GM10847 (cell line): Measurements from ENCODE around the gene DGKI.

Source experiments
- POLR2A ChIP-seq: IDR thresholded peaks from 2 replicates; pipeline ENCODE4 v1.6.1; 2011; ENCODE audit not compliant: insufficient read length; ENCODE audit errors: extremely low read depth

The DGKI gene

DNA sequence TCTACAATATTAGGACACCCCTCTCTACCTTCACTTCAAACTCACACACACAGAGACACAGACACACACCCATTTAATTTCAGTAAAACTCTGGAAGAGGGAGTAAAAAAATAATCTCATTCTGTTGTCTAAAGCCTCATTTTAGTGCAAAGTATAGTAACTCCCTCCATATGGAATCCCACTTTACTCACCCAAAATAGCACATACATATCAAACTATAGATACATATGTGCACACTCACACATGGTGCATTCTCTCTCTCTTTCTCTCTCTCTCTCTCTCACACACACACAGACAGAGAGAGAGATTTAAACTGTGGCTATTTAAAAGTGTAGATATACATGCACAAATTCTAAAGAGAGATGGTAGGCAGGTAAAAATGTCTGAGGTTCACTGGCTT, 323.6 kb downstream of the DGKI start:
- TF ChIP-seq POLR2A, result no peak

DNA sequence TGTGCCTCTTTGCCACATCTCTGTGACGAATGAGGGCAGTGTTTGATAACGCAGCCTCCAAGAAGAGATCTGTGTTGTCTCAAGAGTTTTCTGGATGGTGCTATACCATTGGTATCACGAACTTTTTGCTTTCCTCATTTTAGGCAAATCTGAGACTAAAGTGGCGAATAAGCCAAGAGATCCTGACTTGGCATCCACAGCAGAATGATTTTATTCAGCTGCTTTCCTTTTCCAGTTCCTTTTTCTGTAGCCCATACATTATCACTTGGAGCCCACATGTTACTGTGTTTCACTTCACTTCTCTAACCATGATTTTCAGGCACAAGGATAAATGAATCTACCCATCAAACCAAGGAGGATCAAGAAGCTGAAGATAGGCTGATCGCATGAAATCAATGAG, 325.3 kb downstream of the DGKI start:
- TF ChIP-seq POLR2A, result no peak

DNA sequence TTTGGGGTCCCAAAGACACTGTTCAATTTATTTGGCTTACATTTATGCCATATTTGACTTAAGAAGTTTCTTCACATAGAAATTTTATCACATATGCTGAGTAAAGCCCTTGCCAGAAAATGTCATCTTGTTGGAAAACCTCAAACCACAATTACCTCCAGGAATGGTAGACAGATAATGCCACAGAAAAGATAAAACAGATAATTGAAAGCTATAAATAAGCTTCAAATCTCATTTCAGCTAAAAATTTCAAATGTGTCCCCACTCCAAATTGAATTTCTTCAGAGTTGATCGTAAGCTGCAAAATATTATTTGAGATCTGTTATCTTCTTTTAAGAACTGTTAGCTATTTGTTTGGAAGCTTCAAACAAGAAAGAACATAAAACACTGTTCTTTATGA, 326.8 kb downstream of the DGKI start:
- no peak for TF ChIP-seq POLR2A

DNA sequence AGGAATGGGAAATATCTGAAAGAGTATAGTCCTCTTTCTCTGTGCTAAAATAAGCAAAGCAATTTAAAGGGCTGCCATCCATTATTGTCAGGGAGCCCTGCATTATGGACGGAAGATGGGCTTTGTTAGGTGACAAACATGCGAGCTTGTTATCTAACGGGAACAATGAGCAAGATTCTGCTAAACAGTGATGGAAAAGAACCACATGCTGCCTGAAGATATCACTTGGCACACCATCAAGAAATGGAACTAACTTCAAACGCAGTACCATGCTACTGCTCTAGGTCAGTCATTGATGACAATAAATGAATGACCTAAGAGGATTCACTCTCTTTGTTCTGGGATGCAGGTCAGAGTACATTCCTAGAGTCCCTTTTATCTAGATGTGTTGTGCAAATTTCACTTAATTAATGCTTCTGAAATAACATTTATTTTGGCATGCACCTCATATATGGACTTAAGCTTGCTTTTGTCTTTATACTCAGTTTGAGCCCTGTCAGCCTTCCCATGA, 327.5 kb downstream of the DGKI start:
- TF ChIP-seq POLR2A, result no peak

DNA sequence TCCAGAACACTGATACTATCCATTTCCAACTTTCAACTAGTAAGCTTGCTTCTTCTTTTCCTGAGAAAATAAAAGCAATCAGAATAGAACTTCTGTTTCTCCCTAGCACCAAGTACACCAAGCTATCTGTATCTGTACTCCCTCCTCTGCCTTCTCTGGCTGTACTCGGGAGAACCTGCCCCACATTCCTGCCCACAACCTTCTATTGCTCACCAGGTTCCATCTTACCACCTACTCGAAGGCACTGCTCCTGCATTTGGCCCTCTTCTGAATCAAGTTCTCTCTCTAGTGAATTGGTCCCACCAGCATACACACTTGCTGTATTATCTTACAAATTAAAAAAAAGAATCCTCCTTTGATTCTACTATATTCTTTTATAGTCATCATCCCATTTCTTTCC, 333.7 kb downstream of the DGKI start:
- no peak for TF ChIP-seq POLR2A

DNA sequence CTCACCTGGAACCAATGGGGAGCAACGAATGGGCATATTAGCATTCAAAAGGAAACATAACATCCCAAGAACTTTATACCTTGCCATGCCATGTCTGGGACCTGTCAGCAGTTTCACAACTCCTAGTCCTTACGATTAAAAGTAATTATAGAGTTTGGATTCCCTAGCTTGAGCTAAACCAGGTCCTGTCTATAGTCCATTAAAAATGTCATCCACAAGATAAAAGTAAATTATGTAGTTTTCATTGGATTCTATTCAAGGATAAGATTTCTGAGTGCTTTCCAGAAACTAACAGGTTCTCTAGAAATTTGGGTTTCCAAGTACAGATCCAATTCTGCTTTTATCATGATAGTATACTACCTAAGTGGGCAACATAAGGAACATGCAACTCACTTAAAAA, 339.7 kb downstream of the DGKI start:
- no peak for TF ChIP-seq POLR2A

DNA sequence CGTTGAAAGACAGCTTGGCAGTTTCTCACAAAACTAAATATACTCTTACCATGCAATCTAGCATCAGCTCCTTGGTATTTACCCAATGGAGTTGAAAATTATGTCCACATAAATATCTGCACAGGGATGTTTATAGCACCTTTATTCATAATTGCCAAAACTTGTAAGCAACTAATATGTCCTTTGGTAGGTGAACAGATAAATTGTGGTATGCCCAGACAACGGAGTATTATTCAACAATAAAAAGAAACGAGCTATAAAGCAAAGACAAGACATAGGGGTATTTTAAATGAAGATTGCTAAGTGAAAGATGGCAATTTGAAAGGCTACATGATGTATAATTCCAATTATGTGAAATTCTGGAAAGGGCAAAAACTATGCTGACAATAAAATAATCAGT, 340.7 kb downstream of the DGKI start:
- no peak for TF ChIP-seq POLR2A

DNA sequence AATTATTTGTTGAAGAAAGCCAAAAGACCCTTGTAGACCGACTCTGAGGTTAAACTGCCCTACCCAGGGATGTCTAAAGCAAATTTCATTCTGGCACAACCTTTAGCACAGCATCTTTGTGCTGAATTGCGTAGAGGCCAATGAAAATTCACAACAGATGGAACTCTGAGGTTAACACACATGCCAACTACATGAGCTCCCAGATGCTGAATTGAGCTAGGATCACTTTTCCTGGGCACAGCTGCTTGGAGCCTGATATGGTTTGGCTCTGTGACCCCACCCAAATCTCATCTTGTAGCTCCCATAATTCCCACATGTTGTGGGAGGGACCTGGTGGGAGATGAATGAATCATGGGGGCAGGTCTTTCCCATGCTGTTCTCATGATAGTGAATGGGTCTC, 345.2 kb downstream of the DGKI start:
- no peak for TF ChIP-seq POLR2A

DNA sequence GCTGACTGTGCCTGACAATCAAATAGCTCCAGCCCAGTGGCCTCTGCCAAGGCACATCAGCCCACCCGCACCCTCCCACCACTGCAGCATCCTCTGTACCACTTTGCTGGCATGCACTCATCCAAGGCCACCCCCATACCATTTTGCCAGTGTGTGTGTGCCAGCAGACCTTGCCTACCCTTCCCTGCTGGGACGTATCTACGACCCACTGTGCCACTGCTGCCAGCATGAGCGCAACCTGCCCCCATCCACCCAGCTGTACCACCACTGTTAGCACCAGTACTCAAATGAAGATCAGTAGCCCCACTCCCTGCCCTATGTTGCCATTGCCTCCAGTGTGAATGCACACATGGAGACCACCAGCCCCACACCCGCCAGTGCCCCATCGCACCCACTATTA, 353.9 kb downstream of the DGKI start:
- TF ChIP-seq POLR2A, result no peak

DNA sequence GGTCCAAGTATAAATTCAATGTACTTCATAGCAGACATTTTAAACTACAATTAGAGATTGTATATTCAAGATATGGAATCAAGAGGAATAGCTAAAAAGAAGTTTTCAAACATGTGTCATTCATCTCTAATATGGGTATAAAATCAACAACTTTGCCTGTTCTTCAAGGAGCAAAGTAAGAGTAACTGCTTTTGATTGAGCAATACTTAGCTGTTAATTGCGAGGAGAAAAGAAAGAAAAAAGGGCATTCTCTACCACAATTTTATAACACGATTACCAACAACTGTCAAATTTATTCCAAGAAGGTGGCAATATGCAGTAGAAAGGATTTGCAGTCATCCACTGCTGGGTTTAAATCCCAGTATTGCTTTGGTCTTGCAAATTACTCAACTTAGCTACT, 356.9 kb downstream of the DGKI start:
- no peak for TF ChIP-seq POLR2A

DNA sequence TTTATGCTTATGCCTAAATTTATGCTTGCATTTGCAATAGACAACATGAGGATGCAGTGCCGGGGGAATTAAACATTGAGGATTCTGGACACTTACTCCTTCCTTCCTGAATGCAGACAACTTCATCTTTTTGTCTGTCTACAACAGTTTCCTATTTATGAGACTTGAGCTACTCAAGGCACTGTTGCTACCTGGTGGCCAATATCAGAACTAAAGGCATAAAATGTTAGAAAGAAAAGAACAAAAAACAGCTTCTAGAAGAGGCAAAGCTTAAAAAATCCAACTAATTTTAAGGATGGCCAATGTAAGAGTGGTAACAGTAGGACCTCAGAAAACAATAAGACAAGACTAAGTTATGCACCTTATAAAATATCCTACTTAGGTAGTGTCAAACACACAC, 358.7 kb downstream of the DGKI start:
- TF ChIP-seq POLR2A, result no peak

DNA sequence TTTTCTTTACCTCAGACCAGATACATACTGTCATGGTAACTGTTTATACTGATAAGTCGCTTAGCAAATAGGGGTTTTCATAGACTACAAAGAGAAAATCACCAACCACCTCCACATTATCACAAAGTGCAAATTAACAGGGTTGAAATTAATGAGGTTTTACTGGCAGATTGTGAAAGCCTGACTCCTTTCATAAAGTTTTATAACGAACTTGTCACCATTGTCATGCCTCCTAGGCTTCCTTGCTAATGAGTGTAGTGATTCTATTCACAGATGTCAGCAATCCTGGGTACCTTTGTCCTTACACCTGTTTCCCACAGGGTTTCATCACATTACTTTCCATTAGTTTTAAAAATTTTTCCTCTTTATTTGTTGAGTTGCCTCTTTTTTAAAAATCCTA, 361.0 kb downstream of the DGKI start:
- no peak for TF ChIP-seq POLR2A

DNA sequence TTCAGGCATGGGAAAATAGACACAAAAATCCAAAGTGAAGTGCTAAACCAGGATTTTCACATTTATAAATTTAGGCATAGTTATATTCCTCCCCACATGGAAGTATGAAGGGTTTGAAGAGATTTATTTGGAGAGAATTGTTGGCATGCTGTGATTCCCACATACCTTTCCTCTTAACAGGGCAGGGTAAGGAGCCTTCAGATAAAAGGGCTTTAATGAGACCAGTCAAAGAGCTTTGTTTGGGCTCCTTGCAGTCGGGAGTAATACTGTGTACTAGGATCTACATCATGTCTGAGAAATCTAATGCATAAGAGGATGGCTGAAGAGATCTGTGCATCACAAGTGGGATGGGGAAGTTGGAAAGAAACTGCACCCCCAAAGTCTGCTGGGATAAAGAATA, 362.4 kb downstream of the DGKI start:
- TF ChIP-seq POLR2A, result no peak

DNA sequence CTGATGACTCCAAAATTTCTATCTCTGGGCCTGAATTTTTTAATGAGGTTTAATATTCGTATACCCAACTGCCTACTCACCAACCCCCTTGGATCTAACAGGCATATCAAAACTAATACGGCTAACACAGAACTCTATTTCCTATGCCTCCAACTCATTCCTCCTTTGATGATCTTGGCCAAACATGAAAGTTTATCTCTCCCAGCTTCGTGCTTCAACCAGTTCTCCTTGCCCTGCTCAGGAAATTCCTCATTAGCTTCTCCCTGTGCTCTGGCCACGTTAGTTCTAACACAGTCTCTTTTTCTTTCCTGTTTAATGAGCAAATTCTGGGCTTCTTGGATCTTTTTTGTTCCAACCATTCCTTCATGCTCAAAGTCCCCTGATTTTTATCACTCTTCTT, 364.3 kb downstream of the DGKI start:
- no peak for TF ChIP-seq POLR2A

DNA sequence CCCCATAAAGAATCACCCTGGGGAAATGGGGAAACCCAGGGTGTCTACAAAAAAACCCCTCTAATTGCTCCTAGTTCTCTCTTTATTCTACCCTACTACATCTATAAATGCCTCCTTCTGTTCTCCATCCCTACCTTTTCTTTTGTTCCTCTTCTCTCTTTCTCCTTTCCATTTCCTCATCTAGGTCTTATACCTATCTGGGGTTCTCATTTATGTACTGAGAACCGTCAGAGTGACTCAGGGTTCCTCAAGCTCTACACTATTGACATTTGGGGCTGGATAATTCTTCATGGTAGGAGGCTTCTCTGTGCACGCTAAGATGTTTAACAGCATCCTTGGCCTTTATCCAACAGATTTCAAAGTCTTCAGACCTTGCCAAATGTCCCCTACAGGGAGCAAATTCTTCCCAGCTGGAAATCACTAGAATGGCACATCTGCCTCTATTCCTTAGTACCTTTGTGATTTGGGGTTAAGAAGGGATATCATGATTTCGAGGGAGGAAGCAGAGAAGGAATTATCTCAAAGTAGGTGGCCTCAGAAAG, 365.9 kb downstream of the DGKI start:
- no peak for TF ChIP-seq POLR2A

DNA sequence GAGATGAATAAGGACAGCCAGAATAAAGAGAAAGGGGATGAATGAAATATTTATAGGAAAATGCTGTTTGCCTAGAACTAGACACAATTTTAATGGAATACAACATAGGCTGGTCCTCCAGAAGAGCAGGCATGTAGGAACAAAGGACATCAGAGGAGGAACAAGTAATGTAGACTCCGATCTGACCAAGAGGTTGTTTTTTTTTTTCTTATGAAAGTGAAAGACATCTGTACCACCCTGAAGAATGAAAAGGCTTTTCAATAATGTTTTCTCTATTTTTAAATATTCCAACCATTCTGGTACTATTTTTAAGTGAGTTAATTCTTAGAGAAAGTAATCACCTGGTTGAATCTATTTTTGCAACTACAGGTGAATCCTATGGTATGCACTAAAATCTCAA, 366.4 kb downstream of the DGKI start:
- TF ChIP-seq POLR2A, result no peak

DNA sequence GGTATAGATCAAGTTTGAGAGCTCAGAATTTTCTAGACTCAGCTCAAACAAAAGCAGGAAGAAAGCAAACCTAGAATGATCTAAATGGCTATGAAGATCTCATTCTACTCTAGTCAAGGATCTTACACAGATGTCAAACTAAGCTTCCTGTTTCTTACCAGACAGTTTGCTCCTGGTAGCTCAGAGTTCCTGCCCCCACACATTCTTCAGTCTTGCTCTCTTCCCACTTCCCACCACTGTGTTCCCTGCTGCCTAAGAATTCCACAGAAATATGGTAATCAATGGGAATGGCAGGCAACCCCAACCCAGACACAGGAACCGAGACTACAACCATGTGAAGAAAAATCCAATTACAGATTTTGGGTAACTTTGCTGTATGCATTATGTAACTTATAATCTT, 369.8 kb downstream of the DGKI start:
- TF ChIP-seq POLR2A, result no peak

DNA sequence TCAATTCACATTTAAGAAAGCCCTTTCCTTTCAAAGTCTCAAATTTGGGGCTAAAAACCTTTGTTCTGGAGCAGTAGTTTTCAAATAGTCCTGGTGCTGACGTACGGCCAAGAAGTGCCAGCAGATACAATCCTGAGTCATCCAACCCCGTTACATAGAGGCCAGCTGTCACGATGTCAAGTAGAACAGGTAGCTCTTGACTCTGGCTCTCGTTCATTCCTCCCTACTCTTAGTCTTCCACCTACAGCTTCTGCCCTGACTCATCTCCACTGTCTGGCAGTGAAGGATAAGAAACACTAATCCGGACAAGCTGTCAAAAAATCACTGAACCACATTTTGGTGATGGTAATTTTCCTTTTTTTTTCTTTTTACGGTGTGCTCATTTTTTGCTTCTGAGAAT, 370.8 kb downstream of the DGKI start:
- no peak for TF ChIP-seq POLR2A

DNA sequence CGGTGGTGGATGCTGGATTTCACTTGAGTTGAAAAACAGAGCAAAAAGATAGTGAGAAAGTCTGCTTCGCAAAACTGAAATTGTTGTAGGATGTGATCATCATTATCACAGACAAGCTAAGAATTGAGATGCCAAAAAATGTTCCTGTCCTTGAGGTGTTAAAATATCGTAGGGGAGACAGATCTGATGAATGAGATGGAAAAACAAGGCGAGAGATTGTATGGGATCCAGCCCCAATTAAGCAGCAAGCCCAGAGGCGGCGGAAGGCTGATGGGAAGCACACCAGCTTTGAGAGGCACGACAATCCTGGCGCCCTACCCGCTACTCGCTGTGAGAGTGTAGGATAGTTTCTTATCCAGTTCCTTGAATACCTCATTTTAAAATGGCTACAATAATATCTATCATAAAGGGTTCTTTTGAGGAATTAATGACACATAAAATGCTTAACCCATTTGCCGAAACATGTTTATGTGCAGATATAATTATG, 372.2 kb downstream of the DGKI start:
- no peak for TF ChIP-seq POLR2A
